H1 (cell line): ENCODE results near the gene LEO1. TPM values are rescaled to one million over a fixed set of nuclear protein-coding genes. Genes with fewer than 3 reads are reported as not detected.

Experiments used
- CTCF ChIA-PET: fragments of 300-600 bp; sonication (Branson Sonifier 250); formaldehyde crosslinking; loops from one replicate; lab custom pipeline; 2021; ENCODE audit not compliant: partially characterized antibody; lab: Charles Lee
- POLR2A ChIA-PET: fragments of 300-600 bp; sonication (Branson Sonifier 250); formaldehyde crosslinking; loops from one replicate; lab custom pipeline; 2021; ENCODE audit warnings: inconsistent platforms; ENCODE audit not compliant: partially characterized antibody; lab: Charles Lee
- DNase-seq, 2 experiments: peaks; one replicate each; pipeline versions ENCODE4 v3.0.0 to v3.0.0-alpha.2; 2010 to 2022; ENCODE audit warnings: low spot score in 2 of 2, low read depth in 1 of 2, mixed read lengths in 1 of 2
- FAIRE-seq: peaks from 2 replicates; lab custom pipeline; 2011; peaks lifted over from hg19 to GRCh38; lab: Jason Lieb, UNC
- H2AFZ ChIP-seq: 2 replicates; pipeline ENCODE4 v1.8.1; 2012; ENCODE audit warnings: low read length, inconsistent platforms
- H2AK5ac ChIP-seq: 2 replicates; pipeline ENCODE4 v1.6.1; 2013; ENCODE audit warnings: low read depth, low read length
- H2BK120ac ChIP-seq: replicated peaks from 2 replicates; pipeline ENCODE3; 2013; ENCODE audit warnings: low read depth, low read length, inconsistent platforms
- H2BK12ac ChIP-seq: 2 replicates; pipeline ENCODE4 v1.6.1; 2013; ENCODE audit warnings: low read depth, low read length
- H2BK15ac ChIP-seq: 2 replicates; pipeline ENCODE4 v1.6.1; 2013; ENCODE audit warnings: low read length
- H2BK20ac ChIP-seq: 2 replicates; pipeline ENCODE4 v1.6.1; 2013; ENCODE audit warnings: low read length
- H2BK5ac ChIP-seq: 2 replicates; pipeline ENCODE4 v1.6.1; 2013; ENCODE audit warnings: low read depth, low read length
- H3K14ac ChIP-seq: 2 replicates; pipeline ENCODE4 v1.6.1; 2013; ENCODE audit warnings: inconsistent platforms; ENCODE audit not compliant: insufficient read length
- H3K18ac ChIP-seq: 2 replicates; pipeline ENCODE4 v1.6.1; 2013; ENCODE audit warnings: low read length; ENCODE audit errors: extremely low read depth
- H3K23ac ChIP-seq: 2 replicates; pipeline ENCODE4 v1.6.1; 2013; ENCODE audit warnings: inconsistent platforms; ENCODE audit not compliant: insufficient read length
- H3K23me2 ChIP-seq: 2 replicates; pipeline ENCODE4 v1.6.1; 2013; ENCODE audit warnings: low read depth, low read length
- H3K27ac ChIP-seq: 2 replicates; pipeline ENCODE4 v1.6.1; 2011; ENCODE audit warnings: low read depth, low read length, inconsistent platforms
- H3K27me3 ChIP-seq, 4 experiments: replicated peaks in 1 of 4; 1 replicate in 1 of 4; 2 replicates in 3 of 4; pipeline versions ENCODE4 v1.6.1 to v1.8.1; 2011 to 2013; ENCODE audit warnings: low read length in 3 of 4, mild to moderate bottlenecking in 3 of 4, inconsistent platforms in 2 of 4, mixed read lengths in 2 of 4, moderate library complexity in 1 of 4; ENCODE audit not compliant: control insufficient read depth in 3 of 4, insufficient read depth in 3 of 4; ENCODE audit errors: extremely low read depth in 1 of 4
- H3K36me3 ChIP-seq, 4 experiments: 2 replicates each; pipeline versions ENCODE4 v1.6.1 to v1.8.1; 2011 to 2013; ENCODE audit warnings: mild to moderate bottlenecking in 4 of 4, low read length in 3 of 4, moderate library complexity in 2 of 4, control low read depth in 1 of 4, inconsistent platforms in 1 of 4; ENCODE audit not compliant: insufficient read depth in 4 of 4, control insufficient read depth in 2 of 4
- H3K4ac ChIP-seq: replicated peaks from 2 replicates; pipeline ENCODE3; 2013; ENCODE audit warnings: low read length, low read depth, mixed read lengths, inconsistent platforms; ENCODE audit not compliant: insufficient read length
- H3K4me1 ChIP-seq, 4 experiments: replicated peaks in 1 of 4; 1 replicate in 1 of 4; 2 replicates in 3 of 4; pipeline versions ENCODE4 v1.6.1 to v1.8.1; 2011 to 2013; ENCODE audit warnings: low read length in 3 of 4, inconsistent platforms in 2 of 4, mixed read lengths in 1 of 4; ENCODE audit not compliant: insufficient read depth in 4 of 4, control insufficient read depth in 3 of 4
- H3K4me2 ChIP-seq, 2 experiments: 2 replicates each; pipeline versions ENCODE4 v1.6.1 to v1.8.1; 2011 to 2013; ENCODE audit warnings: low read depth in 2 of 2, low read length in 2 of 2, control low read depth in 1 of 2, inconsistent platforms in 1 of 2, mild to moderate bottlenecking in 1 of 2; ENCODE audit not compliant: insufficient read depth in 1 of 2
- H3K4me3 ChIP-seq, 4 experiments: fragments of 200-600, 300-600 bp in 1 of 4; sonication (generic), shearing (Covaris generic), sonication (Bioruptor Twin) in 1 of 4; 2 replicates each; pipeline versions ENCODE4 v1.5.1 to v1.8.1; 2011 to 2016; ENCODE audit warnings: low read length in 4 of 4, low read depth in 3 of 4, control low read depth in 2 of 4, inconsistent platforms in 2 of 4, mild to moderate bottlenecking in 2 of 4, mixed read lengths in 1 of 4, moderate library complexity in 1 of 4; ENCODE audit not compliant: insufficient read depth in 2 of 4; ENCODE audit errors: extremely low read depth in 1 of 4
- H3K56ac ChIP-seq: replicated peaks from 2 replicates; pipeline ENCODE3; 2013; ENCODE audit warnings: low read depth, mild to moderate bottlenecking, mixed read lengths, low read length, inconsistent platforms; ENCODE audit not compliant: insufficient read length
- H3K79me1 ChIP-seq: 2 replicates; pipeline ENCODE4 v1.6.1; 2013; ENCODE audit warnings: low read depth, low read length, control low read depth
- H3K79me2 ChIP-seq, 2 experiments: 2 replicates each; pipeline versions ENCODE4 v1.6.1 to v1.8.1; 2012 to 2013; ENCODE audit warnings: low read length in 2 of 2, mild to moderate bottlenecking in 2 of 2, inconsistent platforms in 1 of 2; ENCODE audit not compliant: insufficient read depth in 2 of 2, control insufficient read depth in 1 of 2
- H3K9ac ChIP-seq, 4 experiments: replicated peaks in 1 of 4; 1 replicate in 1 of 4; 2 replicates in 3 of 4; pipeline versions ENCODE4 v1.6.1 to v1.8.1; 2011 to 2013; ENCODE audit warnings: low read depth in 3 of 4, low read length in 3 of 4, control low read depth in 2 of 4, mild to moderate bottlenecking in 2 of 4, moderate library complexity in 2 of 4, inconsistent platforms in 1 of 4; ENCODE audit errors: extremely low read depth in 1 of 4
- H3K9me3 ChIP-seq, 2 experiments: 2 replicates each; pipeline versions ENCODE4 v1.6.1 to v1.8.1; 2012 to 2013; ENCODE audit warnings: mild to moderate bottlenecking in 2 of 2, moderate library complexity in 2 of 2, control low read depth in 1 of 2, inconsistent platforms in 1 of 2, low read depth in 1 of 2, low read length in 1 of 2, mixed read lengths in 1 of 2; ENCODE audit not compliant: insufficient read depth in 2 of 2
- H4K20me1 ChIP-seq, 2 experiments: replicated peaks in 1 of 2; 2 replicates each; pipeline versions ENCODE3 to v1.8.1; 2011 to 2013; ENCODE audit warnings: inconsistent platforms in 2 of 2, low read length in 2 of 2, mild to moderate bottlenecking in 1 of 2; ENCODE audit not compliant: insufficient read depth in 2 of 2, control insufficient read depth in 1 of 2
- H4K5ac ChIP-seq: 2 replicates; pipeline ENCODE4 v1.6.1; 2013; ENCODE audit warnings: low read length, low read depth, mixed read lengths, inconsistent platforms; ENCODE audit not compliant: insufficient read length
- H4K8ac ChIP-seq: 2 replicates; pipeline ENCODE4 v1.8.0; 2013; ENCODE audit warnings: mild to moderate bottlenecking, moderate library complexity, low read length, inconsistent platforms; ENCODE audit not compliant: insufficient read depth; ENCODE audit errors: extremely low read depth
- H4K91ac ChIP-seq: replicated peaks from 2 replicates; pipeline ENCODE3; 2013; ENCODE audit warnings: low read length, mixed read lengths, inconsistent platforms; ENCODE audit not compliant: insufficient read length
- BCL11A ChIP-seq, 2 experiments: IDR thresholded peaks; one replicate each; pipeline ENCODE4 v1.6.1; 2011; ENCODE audit warnings: low read depth in 2 of 2, low read length in 2 of 2, mild to moderate bottlenecking in 2 of 2
- CTCF ChIP-seq, 3 experiments: IDR thresholded peaks; 1 replicate in 2 of 3; 2 replicates in 1 of 3; pipeline versions ENCODE4 v1.5.1 to v1.6.1; 2011; ENCODE audit warnings: low read length in 3 of 3, mild to moderate bottlenecking in 3 of 3, inconsistent platforms in 2 of 3, low read depth in 1 of 3, moderate library complexity in 1 of 3; ENCODE audit not compliant: insufficient read depth in 1 of 3; ENCODE audit errors: control extremely low read depth in 1 of 3
- RAD21 ChIP-seq, 2 experiments: IDR thresholded peaks in 1 of 2; conservative IDR thresholded peaks in 1 of 2; 2 replicates each; pipeline ENCODE4 v1.6.1; 2011; ENCODE audit warnings: low read depth in 2 of 2, low read length in 2 of 2, improper control_type of control experiment in 1 of 2, inconsistent platforms in 1 of 2, mild to moderate bottlenecking in 1 of 2, moderate library complexity in 1 of 2
- SIRT6 ChIP-seq: IDR thresholded peaks from one replicate; pipeline ENCODE4 v1.7.1; 2012; ENCODE audit warnings: low read length, inconsistent platforms
- TAF1 ChIP-seq: IDR thresholded peaks from 2 replicates; pipeline ENCODE4 v1.6.1; 2011; ENCODE audit warnings: mild to moderate bottlenecking, low read depth, low read length
- TEAD4 ChIP-seq: IDR thresholded peaks from 2 replicates; pipeline ENCODE4 v1.6.1; 2012; ENCODE audit warnings: low read depth, low read length, inconsistent platforms, mixed read lengths
- WGBS, 2 experiments: shearing (Covaris generic) in 1 of 2; methylation state at CpG; one replicate each; pipeline versions ENCODE4 v1.1.6 to v1.1.7; 2013 to 2015; ENCODE audit warnings: low lambda C conversion rate in 2 of 2, mixed read lengths in 2 of 2, inconsistent platforms in 1 of 2, low coverage in 1 of 2, missing lambda C conversion rate in 1 of 2; ENCODE audit not compliant: insufficient replicate concordance in 2 of 2, insufficient coverage in 1 of 2, insufficient read length in 1 of 2; ENCODE audit errors: extremely low coverage in 1 of 2, missing lambda C conversion rate in 1 of 2; 5-methylcytosine and 5-hydroxymethylcytosine counted together
- polyA plus RNA-seq, 7 experiments: library from polyadenylated mRNA; depleted of rRNA in 3 of 7; stranded (reverse) in 5 of 7; unstranded in 2 of 7; fragments of >200 nt in 5 of 7; fragments of 200-250 nt in 2 of 7; gene quantifications; 1 replicate in 5 of 7; 2 replicates in 1 of 7; 4 replicates in 1 of 7; pipeline versions ENCODE4 v1.2.1 to v1.2.3, GENCODE V29; 2011 to 2013; ENCODE audit warnings: missing spikeins in 2 of 7, mixed read lengths in 2 of 7
- total RNA-seq: library from RNA; stranded (reverse); fragmentation: NEBNext Ultra II Directional; extraction: Animal tissue kit (Norgen Biotek cat#: 25700); gene quantifications from 2 replicates; pipeline ENCODE4 v1.2.1, GENCODE V29; 2021

Gene LEO1
- total and polyA plus RNA-seq, 2 of the 8 experiments (the other 6 are each of a cell fraction or from before 2014, with no cell fraction given): 1.6 to 27.4 TPM

- no peaks in the 10 kb centered on the region for H3K9me3 ChIP-seq
- H3K4me1 ChIP-seq: no peaks in the 10 kb centered on the region
- WGBS, 2 experiments: 75% methylated on average over 2 of the region's 2 CpGs; no CpG with 5 or more reads in 1 of the 2 experiments
- peak overlapping the region in 1 of 4 experiments; percentile 41; a peak in 2 of 8 replicates for H3K4me3 ChIP-seq
- peak in 1 of 2 experiments; percentile 51 for DNase-seq
- H3K36me3 ChIP-seq: peaks cover 0 to 5% (median under 1%) of the 10 kb centered on the region in 4 experiments; a peak in 3 of 8 replicates
- no peak overlapping the region for H2BK20ac ChIP-seq
- H2BK15ac ChIP-seq: no peak overlapping the region
- H4K8ac ChIP-seq: no peak overlapping the region
- H2BK5ac ChIP-seq: no peak overlapping the region
- peaks cover 0 to 1% of the 10 kb centered on the region in 2 experiments for H4K20me1 ChIP-seq
- no peak overlapping the region for H3K14ac ChIP-seq
- no peak overlapping the region for H3K4me2 ChIP-seq
- FAIRE-seq: no peak
- no peak overlapping the region for H3K4ac ChIP-seq
- POLR2A ChIA-PET: interaction anchor here (0.7 to 2.8 kb wide), 4 partner anchors 11 to 79 kb away, joined by 3 to 9 read pairs (median 5); partner anchors contain the start of gene LEO1
- H3K9ac ChIP-seq: no peak overlapping the region
- H3K23me2 ChIP-seq: no peaks in the 10 kb centered on the region
- no peak overlapping the region for H3K56ac ChIP-seq
- H3K18ac ChIP-seq: no peak overlapping the region
- H3K79me2 ChIP-seq: no peaks in the 10 kb centered on the region
- H3K79me1 ChIP-seq: no peaks in the 10 kb centered on the region
- H2AK5ac ChIP-seq: no peak overlapping the region
- CTCF ChIA-PET: interaction anchor here (0.6 to 1.8 kb wide), 20 partner anchors 9 to 286 kb away, joined by 3 to 12 read pairs (median 4); no protein-coding TSS in a partner anchor
- H4K91ac ChIP-seq: no peak overlapping the region
- H3K27me3 ChIP-seq: no peaks in the 10 kb centered on the region
- H3K27ac ChIP-seq: no peak overlapping the region
- no peak overlapping the region for H3K23ac ChIP-seq
- TF ChIP-seq SIRT6 (no peak), BCL11A (IDR thresholded peaks at IDR 0.05; ENCODE audit: low read depth in 2 of 2, low read length in 2 of 2) (no peak), RAD21 (IDR thresholded peaks at IDR 0.05 in 1 of 2, conservative IDR thresholded peaks at IDR 0.05 in 1 of 2; ENCODE audit: low read depth in 2 of 2, low read length in 2 of 2) (peak in 1 of 2 experiments; percentile 34; a peak in 3 of 4 replicates), TAF1 (peak; percentile 26; the same call in 1 of the 2 replicates), TEAD4 (no peak), CTCF (IDR thresholded peaks at IDR 0.05; ENCODE audit: control extremely low read depth in 1 of 3, insufficient read depth in 1 of 3, low read depth in 1 of 3, low read length in 3 of 3) (peak; percentile 23 to 53 (median 51))
- no peak overlapping the region for H2AFZ ChIP-seq
- H2BK120ac ChIP-seq: no peak overlapping the region
- no peak overlapping the region for H2BK12ac ChIP-seq
- no peak overlapping the region for H4K5ac ChIP-seq
Measured at GRCh38 chr15:51936105-51936478, 35.5 kb downstream of the LEO1 start.
